HG03095 (cell line): Measurements from ENCODE around the gene CASP2.
"Not testable (repeated sequence)": the region's sequence is repeated elsewhere in the genome, so short reads cannot be mapped to it uniquely, and the experiment has no call there.

ENCODE experiments used
- ATAC-seq: cut with Tn5 transposase; IDR thresholded peaks from one replicate; pipeline ENCODE4 v1.9.1; 2021; ENCODE audit warnings: moderate library complexity; ENCODE audit not compliant: unreplicated experiment

Gene CASP2

GRCh38 chr7:143263266-143264195 lies 24.6 kb upstream of the CASP2 start, which contains the start of gene GSTK1:
Gene GSTK1 (plus strand): TSS chr7:143263441. CDS start chr7:143263514, 73 bp downstream.
- peak; percentile 99 for ATAC-seq

GRCh38 chr7:143264196-143264568 lies 24.0 kb upstream of the CASP2 start:
- ATAC-seq = not testable (repeated sequence)

GRCh38 chr7:143265017-143265693 lies 23.0 kb upstream of the CASP2 start:
- ATAC-seq = no peak

- ATAC-seq = no peak
These were observed 18.9 kb upstream of the CASP2 start for GRCh38 chr7:143269251-143269650.

DNA sequence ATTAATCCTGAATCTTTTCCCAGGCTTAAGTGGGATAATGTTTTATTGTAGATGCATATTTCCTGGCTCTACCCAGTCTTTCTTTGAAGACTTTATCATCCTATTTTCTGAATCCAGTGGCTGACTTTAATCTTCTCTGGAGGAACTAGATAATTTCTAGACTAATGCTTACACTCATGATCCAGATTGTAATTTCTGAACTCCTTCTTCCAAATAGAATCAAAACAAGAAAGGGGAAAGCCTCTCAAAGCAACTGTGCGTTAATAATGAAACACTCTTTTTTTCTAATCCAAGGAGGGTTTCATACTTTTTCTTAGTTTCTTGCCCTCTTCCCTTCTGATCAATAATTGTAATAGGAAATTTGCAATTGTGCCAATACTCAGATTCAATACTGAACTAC lies 16.9 kb upstream of the CASP2 start:
- ATAC-seq = no peak

- no peak for ATAC-seq
These were observed 15.3 kb upstream of the CASP2 start for GRCh38 chr7:143272871-143273270.

GRCh38 chr7:143279186-143280098 lies 8.7 kb upstream of the CASP2 start:
- ATAC-seq = no peak

DNA sequence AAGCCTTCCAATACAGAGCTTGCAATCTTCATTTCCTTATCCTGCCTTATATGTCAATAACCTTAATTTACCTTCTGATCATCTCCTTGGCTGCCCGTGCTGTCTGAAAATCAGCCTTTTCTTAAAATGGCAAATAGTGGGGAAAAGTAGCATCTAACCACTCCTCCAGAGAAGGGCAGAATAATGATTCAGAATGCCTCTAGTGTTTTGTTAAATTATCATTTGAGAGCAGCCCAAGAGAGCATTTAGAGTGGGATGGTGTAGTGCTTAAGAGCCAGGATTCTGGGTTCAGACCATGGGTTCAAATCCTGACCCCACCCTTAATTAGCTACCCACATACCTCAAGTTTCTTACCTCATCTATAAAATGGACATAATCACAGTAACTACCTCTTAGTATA lies 8.0 kb upstream of the CASP2 start:
- no peak for ATAC-seq

GRCh38 chr7:143280566-143280965 lies 7.6 kb upstream of the CASP2 start:
- ATAC-seq = no peak

DNA sequence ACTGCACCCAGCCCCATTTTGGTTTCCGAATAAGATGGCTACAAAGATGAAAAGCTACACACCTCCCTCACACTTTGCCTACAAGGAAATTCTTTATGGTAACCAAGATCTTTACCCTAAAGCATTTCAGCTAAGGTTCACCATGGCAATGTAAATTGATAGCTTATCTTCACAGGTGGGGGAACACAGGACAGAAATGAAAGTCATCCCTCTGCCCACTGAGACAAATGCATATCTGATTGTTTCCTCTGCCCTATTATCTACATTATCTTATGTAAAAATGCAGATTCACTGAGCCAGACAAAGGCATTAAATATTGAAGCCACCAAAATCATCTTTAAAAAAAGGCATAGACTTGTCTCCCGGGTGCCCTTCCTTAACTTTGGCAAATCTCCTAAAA lies 6.6 kb upstream of the CASP2 start:
- ATAC-seq = no peak

DNA sequence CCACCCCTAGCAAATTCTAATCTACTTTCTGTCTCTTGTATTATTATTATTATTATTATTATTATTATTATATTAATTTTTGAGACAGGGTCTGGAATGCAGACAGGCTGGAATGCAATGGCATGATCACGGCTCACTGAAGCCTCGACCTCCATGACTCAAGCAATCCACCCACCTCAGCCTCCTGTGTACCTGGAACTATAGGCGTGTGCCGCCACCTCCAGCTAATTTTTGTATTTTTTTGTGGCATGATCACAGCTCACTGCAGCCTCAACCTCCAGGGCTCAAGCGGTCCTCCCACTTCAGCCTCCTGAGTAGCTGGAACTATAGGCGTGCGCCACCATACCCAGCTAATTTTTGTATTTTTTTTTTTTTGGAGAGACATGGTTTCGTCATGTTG lies 6.0 kb upstream of the CASP2 start:
- no peak for ATAC-seq

- no peak for ATAC-seq
These were observed 4.8 kb upstream of the CASP2 start for GRCh38 chr7:143283381-143283780.

DNA sequence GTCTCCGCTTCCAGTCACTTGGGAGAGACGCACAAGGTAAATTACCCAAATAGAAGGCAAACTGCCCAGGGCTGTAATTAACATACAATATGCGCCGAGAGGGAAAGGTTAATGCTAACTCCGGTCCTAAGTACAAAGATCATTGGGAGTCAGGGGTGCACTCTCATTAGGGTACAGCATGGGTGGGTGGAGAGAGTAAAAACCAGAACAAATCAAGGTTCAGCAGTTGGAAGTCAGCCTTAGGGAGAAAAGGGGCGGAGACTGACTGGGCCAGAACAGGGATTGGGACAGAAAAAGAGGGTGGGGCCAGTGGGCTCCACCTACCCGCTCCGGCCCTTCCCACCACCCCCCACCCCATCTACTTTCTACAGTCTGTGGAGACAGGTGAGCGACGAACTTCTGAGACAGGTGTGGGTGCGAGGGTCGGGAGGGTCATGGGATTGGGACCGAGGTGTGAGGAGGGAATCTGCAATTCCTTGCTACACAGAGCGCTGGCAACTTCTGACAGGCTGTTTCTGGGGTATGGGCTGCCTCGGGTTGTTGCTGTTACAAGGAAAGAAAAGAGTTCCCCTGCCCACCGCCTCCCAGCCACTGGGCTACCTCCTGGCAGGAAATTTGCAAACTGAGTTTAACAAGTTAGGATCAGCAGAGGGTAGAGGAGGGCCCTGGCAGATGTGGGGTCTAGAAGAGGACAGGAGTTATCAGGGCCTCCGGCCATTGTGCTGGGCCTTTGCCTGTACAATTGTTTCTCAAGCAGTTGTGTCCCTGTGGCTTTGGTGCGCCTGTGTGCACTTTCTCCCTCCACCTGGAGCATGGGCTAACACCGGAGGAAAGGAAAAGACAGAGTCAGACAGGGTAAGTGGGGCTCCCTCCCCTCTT lies 3.3 kb upstream of the CASP2 start, which contains the start of gene TMEM139:
TSS of gene TMEM139 (plus strand) at position 368 of the 879 bp plus-strand sequence. CDS start 1,000 bp downstream, outside the sequence.
- ATAC-seq = no peak

- ATAC-seq = no peak
These were observed 2.7 kb upstream of the CASP2 start for GRCh38 chr7:143285470-143285778.

- ATAC-seq = no peak
These were observed 2.2 kb upstream of the CASP2 start for GRCh38 chr7:143285806-143286521.

- ATAC-seq = no peak
These were observed 1.6 kb upstream of the CASP2 start for GRCh38 chr7:143286522-143286890.

- no peak for ATAC-seq
These were observed 714 bp upstream of the CASP2 start for GRCh38 chr7:143287339-143287934.

DNA sequence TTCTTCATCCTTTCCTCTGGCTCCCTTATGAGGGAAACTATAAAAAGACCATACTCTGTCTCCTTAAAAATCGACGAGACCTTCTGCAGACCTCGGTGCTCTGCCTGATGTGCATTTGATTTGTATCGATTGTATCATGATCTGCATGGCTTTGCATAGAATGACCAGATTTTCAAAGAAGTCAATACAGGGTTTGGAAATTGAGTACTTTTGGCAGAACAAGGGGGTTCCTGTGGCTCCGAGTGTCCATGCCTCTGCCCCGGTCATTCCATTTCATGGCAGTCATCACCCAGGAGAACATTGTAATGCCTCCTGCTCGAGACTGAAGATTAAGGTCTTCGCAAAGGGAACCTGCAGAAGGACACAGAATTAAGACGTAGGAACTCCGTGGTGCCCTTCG lies 685 bp downstream of the CASP2 start:
- ATAC-seq = no peak

- no peak for ATAC-seq
These were observed 1.3 kb downstream of the CASP2 start for GRCh38 chr7:143289421-143289820.
